Hepatocyte (in vitro differentiated cells): ENCODE data around the gene RELA. TPM values are rescaled to one million over a fixed set of nuclear protein-coding genes. Genes with fewer than 3 reads are reported as not detected.
A peak's percentile ranks its signal among the peaks of the same experiment; 100 is the strongest.

Experiments
- DNase-seq: peaks from one replicate; pipeline ENCODE4 v3.0.0-alpha.2; 2016; ENCODE audit warnings: low spot score
- H2AFZ ChIP-seq: fragments of 200-600 bp; sonication (generic); 2 replicates; pipeline ENCODE4 v1.6.0; 2016; ENCODE audit warnings: antibody characterized with exemption, mild to moderate bottlenecking
- H3K27ac ChIP-seq: fragments of 200-600 bp; sonication (generic); 2 replicates; pipeline ENCODE4 v1.5.1; 2016; ENCODE audit warnings: mild to moderate bottlenecking
- H3K27me3 ChIP-seq: fragments of 200-600 bp; sonication (generic); 2 replicates; pipeline ENCODE4 v1.6.1; 2016
- H3K36me3 ChIP-seq: fragments of 200-600 bp; sonication (generic); replicated peaks from 2 replicates; pipeline ENCODE4 v1.5.1; 2016; ENCODE audit warnings: low read depth; ENCODE audit not compliant: insufficient read depth
- H3K4me1 ChIP-seq: fragments of 200-600 bp; sonication (generic); 2 replicates; pipeline ENCODE4 v1.5.1; 2016; ENCODE audit warnings: mild to moderate bottlenecking, moderate library complexity; ENCODE audit not compliant: insufficient read depth
- H3K4me2 ChIP-seq: fragments of 200-600 bp; sonication (generic); 2 replicates; pipeline ENCODE4 v1.6.0; 2016
- H3K4me3 ChIP-seq: fragments of 200-600 bp; sonication (generic); 2 replicates; pipeline ENCODE4 v1.5.1; 2016; ENCODE audit warnings: mild to moderate bottlenecking
- H3K79me2 ChIP-seq: fragments of 200-600 bp; sonication (generic); 2 replicates; pipeline ENCODE4 v1.6.0; 2017; ENCODE audit warnings: mild to moderate bottlenecking
- H3K9me2 ChIP-seq: fragments of 200-600 bp; sonication (generic); replicated peaks from 2 replicates; pipeline ENCODE4 v1.6.0; 2017; ENCODE audit warnings: mild to moderate bottlenecking; ENCODE audit not compliant: insufficient read depth
- H3K9me3 ChIP-seq: fragments of 200-600 bp; sonication (generic); 2 replicates; pipeline ENCODE4 v1.5.1; 2016; ENCODE audit warnings: low read depth, mild to moderate bottlenecking
- H4K20me1 ChIP-seq: fragments of 200-600 bp; sonication (generic); 2 replicates; pipeline ENCODE4 v1.6.0; 2016; ENCODE audit warnings: mild to moderate bottlenecking; ENCODE audit not compliant: insufficient read depth, poor library complexity, severe bottlenecking
- EZH2 ChIP-seq: fragments of 200-600 bp; sonication (generic); IDR thresholded peaks from 2 replicates; pipeline ENCODE4 v1.6.1; 2016; ENCODE audit warnings: antibody characterized with exemption, mild to moderate bottlenecking, borderline replicate concordance
- EZH2phosphoT487 ChIP-seq: fragments of 200-600 bp; sonication (generic); IDR thresholded peaks from one replicate; pipeline ENCODE4 v1.6.1; 2018; ENCODE audit warnings: antibody characterized with exemption, mild to moderate bottlenecking, low read depth, moderate library complexity; ENCODE audit not compliant: unreplicated experiment, severe bottlenecking
- WGBS: methylation state at CpG from one replicate; pipeline ENCODE4 v1.1.6; 2016; ENCODE audit warnings: low lambda C conversion rate; ENCODE audit errors: missing lambda C conversion rate; 5-methylcytosine and 5-hydroxymethylcytosine counted together
- polyA plus RNA-seq: library from polyadenylated mRNA; unstranded; fragments of >200 nt; fragmentation: Nextera tagmentation; extraction: Ambion mirVana; gene quantifications from 2 replicates; pipeline ENCODE4 v1.2.1, GENCODE V29; 2016
- total RNA-seq: library from RNA; depleted of rRNA; stranded (reverse); fragments of >200 nt; gene quantifications from 2 replicates; pipeline ENCODE4 v1.2.3, GENCODE V29; 2014
- TF ChIP-seq, protein P1 (sequence below): fragments of 200-600 bp; sonication (generic); IDR thresholded peaks from 2 replicates; pipeline ENCODE4 v1.5.1; 2016; ENCODE audit warnings: antibody characterized with exemption, mild to moderate bottlenecking; ENCODE audit not compliant: poor library complexity

RELA gene
- total and polyA plus RNA-seq, 2 experiments from 2014 or later: 32.7 to 68.7 TPM

DNA sequence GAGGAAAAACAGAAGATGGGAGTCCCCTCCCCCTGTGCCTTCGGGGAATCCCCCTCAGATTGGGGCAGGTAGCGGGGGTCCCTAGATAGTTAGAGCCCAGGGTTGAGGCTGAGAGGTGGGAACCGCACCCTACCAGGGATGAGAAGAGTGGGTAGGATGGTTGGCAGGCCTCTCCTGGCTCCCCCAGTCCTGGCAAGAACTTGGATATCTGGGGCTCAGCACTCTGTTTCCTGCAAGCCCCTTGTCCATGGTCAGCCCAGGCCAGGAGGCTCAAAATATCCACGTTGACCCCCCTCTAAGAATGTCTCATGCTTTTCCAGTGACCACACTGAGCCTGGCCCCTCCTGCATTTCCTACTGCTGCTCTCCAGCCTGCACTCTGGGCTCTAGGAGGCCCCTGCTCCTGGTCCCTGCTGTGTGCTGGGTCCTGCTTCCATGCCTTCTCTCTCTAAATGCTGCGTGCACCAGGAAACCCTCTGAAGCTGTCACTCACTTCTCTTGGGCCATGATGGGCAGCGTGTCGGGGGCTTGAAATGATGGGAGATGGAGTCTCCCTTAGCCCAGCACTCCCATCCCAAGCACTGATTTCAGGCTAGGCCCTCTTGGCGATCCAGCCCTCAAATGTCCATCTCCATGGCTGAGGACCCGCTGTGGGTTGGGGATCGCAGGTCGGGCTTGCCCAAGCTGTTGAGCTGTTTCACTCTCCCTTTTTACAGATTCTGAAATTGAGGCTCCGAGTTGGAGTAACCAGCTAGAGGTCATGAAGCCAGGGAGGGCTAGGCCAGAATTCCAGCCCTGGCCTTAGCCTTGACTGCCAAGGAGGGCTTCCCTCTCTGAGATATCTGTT, 50.7 kb downstream of the RELA start:
- WGBS: 90% methylated on average over 12 of the region's 12 CpGs
- H3K9me3 ChIP-seq: no peaks in the 10 kb centered on the region
- H3K4me2 ChIP-seq: peak overlapping the region; percentile 88
- H2AFZ ChIP-seq: no peak overlapping the region
- H4K20me1 ChIP-seq: peaks cover 60% of the 10 kb centered on the region
- H3K36me3 ChIP-seq: no peaks in the 10 kb centered on the region
- H3K27ac ChIP-seq: no peak overlapping the region
- H3K27me3 ChIP-seq: no peaks in the 10 kb centered on the region
- no peak overlapping the region for H3K4me3 ChIP-seq
- peaks cover 67% of the 10 kb centered on the region for H3K79me2 ChIP-seq
- no peaks in the 10 kb centered on the region for H3K9me2 ChIP-seq
- no peak for DNase-seq
- no peak for TF ChIP-seq EZH2phosphoT487
- TF ChIP-seq, protein P1, sequence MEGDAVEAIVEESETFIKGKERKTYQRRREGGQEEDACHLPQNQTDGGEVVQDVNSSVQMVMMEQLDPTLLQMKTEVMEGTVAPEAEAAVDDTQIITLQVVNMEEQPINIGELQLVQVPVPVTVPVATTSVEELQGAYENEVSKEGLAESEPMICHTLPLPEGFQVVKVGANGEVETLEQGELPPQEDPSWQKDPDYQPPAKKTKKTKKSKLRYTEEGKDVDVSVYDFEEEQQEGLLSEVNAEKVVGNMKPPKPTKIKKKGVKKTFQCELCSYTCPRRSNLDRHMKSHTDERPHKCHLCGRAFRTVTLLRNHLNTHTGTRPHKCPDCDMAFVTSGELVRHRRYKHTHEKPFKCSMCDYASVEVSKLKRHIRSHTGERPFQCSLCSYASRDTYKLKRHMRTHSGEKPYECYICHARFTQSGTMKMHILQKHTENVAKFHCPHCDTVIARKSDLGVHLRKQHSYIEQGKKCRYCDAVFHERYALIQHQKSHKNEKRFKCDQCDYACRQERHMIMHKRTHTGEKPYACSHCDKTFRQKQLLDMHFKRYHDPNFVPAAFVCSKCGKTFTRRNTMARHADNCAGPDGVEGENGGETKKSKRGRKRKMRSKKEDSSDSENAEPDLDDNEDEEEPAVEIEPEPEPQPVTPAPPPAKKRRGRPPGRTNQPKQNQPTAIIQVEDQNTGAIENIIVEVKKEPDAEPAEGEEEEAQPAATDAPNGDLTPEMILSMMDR: no peak
- no peak for TF ChIP-seq EZH2
- H3K4me1 ChIP-seq: peaks cover 32% of the 10 kb centered on the region

DNA sequence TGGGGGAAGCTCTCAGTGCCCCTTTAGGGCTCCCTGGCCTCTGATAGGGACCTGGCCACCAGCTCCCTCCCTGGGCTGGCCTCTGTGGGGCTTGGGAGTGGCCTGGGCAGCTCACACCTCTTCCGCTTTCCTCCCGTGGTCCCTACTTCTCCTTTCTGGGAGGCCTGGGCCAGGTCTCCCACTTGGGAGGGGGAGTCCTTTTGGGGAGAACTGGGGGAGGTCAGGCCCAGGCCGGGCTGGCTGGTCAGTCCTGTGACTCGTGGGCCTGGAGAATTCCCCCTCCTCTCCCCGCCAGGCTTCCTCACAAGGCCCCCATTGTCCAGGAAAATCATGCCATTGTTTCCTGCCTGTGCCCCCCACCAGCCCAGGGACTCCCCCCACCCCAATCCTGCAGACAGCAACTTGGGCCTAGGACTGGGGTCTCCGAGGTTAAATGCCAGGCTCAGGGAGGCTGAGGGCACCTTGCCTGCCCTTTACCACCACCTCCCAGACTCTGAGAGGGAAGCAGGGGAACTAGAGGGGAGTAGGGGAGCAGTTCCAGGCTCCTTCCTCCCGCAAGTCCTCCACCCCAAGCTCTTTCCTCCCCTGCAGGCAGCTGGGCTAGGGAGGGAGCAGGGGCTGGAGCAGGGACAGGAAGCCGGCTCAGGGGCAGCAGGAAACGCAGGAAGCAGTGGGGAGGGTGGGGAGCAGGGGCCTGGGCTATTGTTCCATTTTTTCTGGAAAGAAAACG, 51.5 kb downstream of the RELA start:
- no peak overlapping the region for H2AFZ ChIP-seq
- no peaks in the 10 kb centered on the region for H3K36me3 ChIP-seq
- H3K9me2 ChIP-seq: no peaks in the 10 kb centered on the region
- peak overlapping the region; percentile 88 for H3K4me2 ChIP-seq
- TF ChIP-seq, protein P1: no peak
- TF ChIP-seq EZH2phosphoT487 (no peak), EZH2 (no peak)
- H4K20me1 ChIP-seq: peaks cover 56% of the 10 kb centered on the region
- H3K4me1 ChIP-seq: peaks cover 30% of the 10 kb centered on the region
- WGBS: 76% methylated on average over 6 of the region's 10 CpGs
- H3K4me3 ChIP-seq: no peak overlapping the region
- H3K27ac ChIP-seq: no peak overlapping the region
- no peaks in the 10 kb centered on the region for H3K9me3 ChIP-seq
- DNase-seq: no peak
- H3K27me3 ChIP-seq: no peaks in the 10 kb centered on the region
- peaks cover 59% of the 10 kb centered on the region for H3K79me2 ChIP-seq

DNA sequence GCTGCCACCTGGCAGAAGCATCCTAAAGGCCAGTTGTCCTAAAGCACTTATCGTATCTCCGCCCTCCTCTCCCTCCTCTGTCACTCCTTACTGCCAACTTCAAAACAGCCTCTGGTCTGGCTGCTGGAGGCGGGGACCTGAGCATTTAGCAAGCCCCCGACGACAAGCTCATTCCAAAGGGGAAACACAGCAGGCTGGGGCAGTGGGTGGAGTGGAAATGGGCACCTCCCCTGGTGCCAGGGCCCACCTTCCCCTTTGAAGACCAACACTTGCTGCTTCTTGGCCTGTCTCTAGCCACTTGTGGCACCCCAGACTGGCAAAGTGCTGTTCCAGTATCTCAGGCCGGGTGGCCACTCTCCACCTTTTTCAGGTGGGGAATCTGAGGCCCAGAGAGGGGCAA, 52.3 kb downstream of the RELA start:
- TF ChIP-seq, protein P1: no peak
- TF ChIP-seq EZH2phosphoT487 (no peak), EZH2 (no peak)
- 84% methylated on average over 6 of the region's 6 CpGs for WGBS
- Histone ChIP-seq H4K20me1 (peaks cover 56% of the 10 kb centered on the region), H2AFZ (no peak overlapping the region), H3K36me3 (no peaks in the 10 kb centered on the region), H3K4me1 (peaks cover 30% of the 10 kb centered on the region), H3K4me3 (no peak overlapping the region), H3K79me2 (peaks cover 57% of the 10 kb centered on the region), H3K27me3 (no peaks in the 10 kb centered on the region), H3K27ac (no peak overlapping the region), H3K9me2 (no peaks in the 10 kb centered on the region), H3K4me2 (no peak overlapping the region), H3K9me3 (no peaks in the 10 kb centered on the region)
- no peak for DNase-seq
